PC-3 (cell line): ENCODE results near the gene POMT1.

Experiments
- EZH2 ChIP-seq: fragments of 300-600 bp; sonication (generic); IDR thresholded peaks from one replicate; pipeline ENCODE4 v1.6.1; 2017; ENCODE audit warnings: antibody characterized with exemption, mild to moderate bottlenecking, low read length; ENCODE audit not compliant: unreplicated experiment
- EZH2phosphoT487 ChIP-seq: fragments of 300-600 bp; sonication (generic); IDR thresholded peaks from 2 replicates; pipeline ENCODE4 v1.6.1; 2018; ENCODE audit warnings: mild to moderate bottlenecking, antibody characterized with exemption, low read length, borderline replicate concordance

- TF ChIP-seq EZH2 (no peak), EZH2phosphoT487 (no peak)
Observed at GRCh38 chr9:131484051-131484445, 18.7 kb upstream of the POMT1 start.
